A673 (cell line): ENCODE data around the gene PKIB.

Source experiments
- CTCF ChIP-seq: fragments of 300-800, 200-600 bp; sonication (generic); conservative IDR thresholded peaks from 2 replicates; pipeline ENCODE4 v1.5.1; 2017; ENCODE audit warnings: low read depth, mild to moderate bottlenecking, antibody characterized with exemption, low read length, moderate library complexity, mixed read lengths
- EZH2 ChIP-seq: fragments of 200-600 bp; sonication (generic); IDR thresholded peaks from 2 replicates; pipeline ENCODE4 v1.6.1; 2017; ENCODE audit warnings: borderline replicate concordance, low read depth, mild to moderate bottlenecking, mixed read lengths, antibody characterized with exemption, low read length; ENCODE audit not compliant: poor library complexity, severe bottlenecking

- TF ChIP-seq CTCF = no peak
- no peak for TF ChIP-seq EZH2
Measured at GRCh38 chr6:122681705-122682104, 71.5 kb downstream of the PKIB start.
